IMR-90 (cell line): ENCODE results near the gene STAU1. TPM values are rescaled to one million over a fixed set of nuclear protein-coding genes. Genes with fewer than 3 reads are reported as not detected.
"Not testable (repeated sequence)": the region's sequence is repeated elsewhere in the genome, so short reads cannot be mapped to it uniquely, and the experiment has no call there.

ENCODE experiments used
- ATAC-seq: fragments of 200-7000 bp; cut with Tn5 transposase; 2 replicates; pipeline ENCODE4 v1.9.1; 2020; ENCODE audit warnings: low read depth, mild to moderate bottlenecking, moderate library complexity
- BruUV-seq: library from RNA; stranded (reverse); fragments of 400-500 nt; replicated peaks from 2 replicates; lab custom pipeline; 2021; lab: Mats Ljungman, UMichigan
- CTCF ChIA-PET: fragments of 300-600 bp; formaldehyde crosslinking; extraction: SDS; loops from one replicate; lab custom pipeline; 2021; ENCODE audit warnings: antibody characterized with exemption; lab: Yijun Ruan, JAX
- POLR2A ChIA-PET: fragments of 300-600 bp; sonication (Branson Sonifier 250); formaldehyde crosslinking; loops from one replicate; lab custom pipeline; 2022; ENCODE audit warnings: antibody characterized with exemption; ENCODE audit not compliant: unreplicated experiment; lab: Charles Lee
- DNase-seq: peaks from one replicate; pipeline ENCODE4 v3.0.0; 2013
- H2AFZ ChIP-seq: replicated peaks from 2 replicates; pipeline ENCODE3; 2013; ENCODE audit warnings: low read length, mild to moderate bottlenecking; ENCODE audit not compliant: poor library complexity
- H2AK5ac ChIP-seq: 2 replicates; pipeline ENCODE4 v1.6.1; 2013; ENCODE audit warnings: low read depth, low read length, inconsistent platforms
- H2AK9ac ChIP-seq: replicated peaks from 2 replicates; pipeline ENCODE3; 2013; ENCODE audit warnings: mild to moderate bottlenecking, low read depth, low read length, moderate library complexity; ENCODE audit not compliant: poor library complexity
- H2BK120ac ChIP-seq: 2 replicates; pipeline ENCODE4 v1.6.1; 2013; ENCODE audit warnings: low read depth, low read length, inconsistent platforms
- H2BK15ac ChIP-seq: 3 replicates; pipeline ENCODE4 v1.6.1; 2013; ENCODE audit warnings: low read depth, low read length, inconsistent platforms
- H2BK20ac ChIP-seq: 2 replicates; pipeline ENCODE4 v1.6.1; 2013; ENCODE audit warnings: low read depth, mild to moderate bottlenecking, inconsistent platforms, low read length, moderate library complexity
- H2BK5ac ChIP-seq: 2 replicates; pipeline ENCODE4 v1.6.1; 2013; ENCODE audit warnings: mild to moderate bottlenecking, low read depth, low read length, inconsistent platforms; ENCODE audit not compliant: poor library complexity, severe bottlenecking
- H3K14ac ChIP-seq: replicated peaks from 2 replicates; pipeline ENCODE4 v1.6.1; 2013; ENCODE audit warnings: low read depth, low read length, inconsistent platforms
- H3K18ac ChIP-seq: 2 replicates; pipeline ENCODE4 v1.6.1; 2013; ENCODE audit warnings: low read depth, low read length, control low read depth
- H3K23ac ChIP-seq: 2 replicates; pipeline ENCODE4 v1.6.1; 2013; ENCODE audit warnings: low read depth, low read length, inconsistent platforms
- H3K27ac ChIP-seq: 2 replicates; pipeline ENCODE4 v1.5.1; 2013; ENCODE audit warnings: mild to moderate bottlenecking, control low read depth, low read length; ENCODE audit not compliant: insufficient read depth
- H3K27me3 ChIP-seq: 2 replicates; pipeline ENCODE4 v1.6.1; 2013; ENCODE audit warnings: low read length; ENCODE audit not compliant: control insufficient read depth, insufficient read depth
- H3K36me3 ChIP-seq: 2 replicates; pipeline ENCODE4 v1.6.1; 2013; ENCODE audit warnings: low read length, mixed read lengths; ENCODE audit not compliant: control insufficient read depth, insufficient read depth
- H3K4ac ChIP-seq: 2 replicates; pipeline ENCODE4 v1.6.1; 2013; ENCODE audit warnings: low read depth, low read length, inconsistent platforms
- H3K4me1 ChIP-seq: 2 replicates; pipeline ENCODE4 v1.6.1; 2013; ENCODE audit warnings: low read length, mixed read lengths; ENCODE audit not compliant: control insufficient read depth, insufficient read depth
- H3K4me2 ChIP-seq: 2 replicates; pipeline ENCODE4 v1.6.1; 2013; ENCODE audit warnings: low read depth, mild to moderate bottlenecking, control low read depth, low read length, moderate library complexity
- H3K4me3 ChIP-seq: 2 replicates; pipeline ENCODE4 v1.5.1; 2013; ENCODE audit warnings: low read depth, mild to moderate bottlenecking, control low read depth, low read length, moderate library complexity; ENCODE audit not compliant: insufficient read depth
- H3K56ac ChIP-seq: 2 replicates; pipeline ENCODE4 v1.6.1; 2013; ENCODE audit warnings: low read length, inconsistent platforms; ENCODE audit not compliant: insufficient read depth; ENCODE audit errors: extremely low read depth
- H3K79me1 ChIP-seq, 2 experiments: 2 replicates each; pipeline ENCODE4 v1.6.1; 2013; ENCODE audit warnings: low read length in 2 of 2, inconsistent platforms in 1 of 2, low read depth in 1 of 2
- H3K9ac ChIP-seq: 2 replicates; pipeline ENCODE4 v1.6.1; 2013; ENCODE audit warnings: low read depth, low read length, control low read depth
- H3K9me1 ChIP-seq: 2 replicates; pipeline ENCODE4 v1.6.1; 2013; ENCODE audit warnings: low read length, inconsistent platforms; ENCODE audit not compliant: insufficient read depth
- H3K9me3 ChIP-seq: 2 replicates; pipeline ENCODE4 v1.6.1; 2013; ENCODE audit warnings: low read length; ENCODE audit not compliant: control insufficient read depth, insufficient read depth
- H4K20me1 ChIP-seq: 2 replicates; pipeline ENCODE4 v1.6.1; 2013; ENCODE audit warnings: low read length, inconsistent platforms; ENCODE audit not compliant: insufficient read depth
- H4K5ac ChIP-seq: 2 replicates; pipeline ENCODE4 v1.6.1; 2013; ENCODE audit warnings: mild to moderate bottlenecking, low read depth, low read length, control low read depth
- H4K8ac ChIP-seq, 2 experiments: 2 replicates each; pipeline ENCODE4 v1.6.1; 2013; ENCODE audit warnings: low read depth in 2 of 2, low read length in 2 of 2, control low read depth in 1 of 2, inconsistent platforms in 1 of 2
- H4K91ac ChIP-seq: 2 replicates; pipeline ENCODE4 v1.6.1; 2013; ENCODE audit warnings: low read depth, low read length, inconsistent platforms; ENCODE audit not compliant: insufficient read depth
- CHD1 ChIP-seq: IDR thresholded peaks from 2 replicates; pipeline ENCODE4 v1.6.1; 2012; ENCODE audit warnings: low read depth, low read length, improper control_type of control experiment
- MXI1 ChIP-seq: IDR thresholded peaks from 2 replicates; pipeline ENCODE4 v1.6.1; 2012; ENCODE audit warnings: low read depth, mild to moderate bottlenecking, low read length, moderate library complexity, borderline replicate concordance
- POLR2A ChIP-seq: IDR thresholded peaks from 2 replicates; pipeline ENCODE4 v1.6.1; 2012; ENCODE audit warnings: mild to moderate bottlenecking, low read depth, low read length
- WGBS, 2 experiments: methylation state at CpG; one replicate each; pipeline versions ENCODE4 v1.1.5 to v1.1.7; 2013; ENCODE audit warnings: missing lambda C conversion rate in 2 of 2; ENCODE audit not compliant: insufficient read length in 1 of 2; ENCODE audit errors: extremely low coverage in 2 of 2; 5-methylcytosine and 5-hydroxymethylcytosine counted together
- dilution Hi-C: fragments of 300-500 bp; cut with HindIII; formaldehyde crosslinking; loops from one replicate; pipeline ENCODE4 v1.14.3; 2018; ENCODE audit warnings: low sequenced_read_pairs; ENCODE audit not compliant: unreplicated experiment
- in situ Hi-C: fragments of 300-500 bp; cut with MboI; formaldehyde crosslinking; loops from 3 replicates; pipeline ENCODE4 v1.14.3; 2019; ENCODE audit warnings: low sequenced_read_pairs, inconsistent platforms, mixed read lengths
- intact Hi-C: fragments of 100-400 bp; cut with micrococcal nuclease; formaldehyde crosslinking; loops from 2 replicates; pipeline ENCODE4 v1.10.0; 2022
- polyA plus RNA-seq, 3 experiments: library from polyadenylated mRNA; depleted of rRNA; stranded (reverse); fragments of >200 nt; gene quantifications; 2 replicates each; pipeline ENCODE4 v1.2.3, GENCODE V29; 2012; ENCODE audit warnings: low replicate concordance in 1 of 3
- total RNA-seq: library from RNA; depleted of rRNA; stranded (reverse); fragments of >200 nt; gene quantifications from 2 replicates; pipeline ENCODE4 v1.2.3, GENCODE V29; 2012
- TF ChIP-seq, protein P1 (sequence below): conservative IDR thresholded peaks from 2 replicates; pipeline ENCODE4 v1.5.1; 2012; ENCODE audit warnings: mild to moderate bottlenecking, low read depth, low read length, improper control_type of control experiment
- TF ChIP-seq, protein P2 (sequence below): fragments of 150-350 bp; IDR thresholded peaks from 2 replicates; pipeline ENCODE4 v1.6.1; 2017; ENCODE audit warnings: mild to moderate bottlenecking, antibody characterized with exemption, low read length, low read depth

The STAU1 gene
- total and polyA plus RNA-seq, 2 of the 4 experiments (the other 2 are of a cell fraction), result 35.3 to 50.3 TPM

- TF ChIP-seq, protein P1, sequence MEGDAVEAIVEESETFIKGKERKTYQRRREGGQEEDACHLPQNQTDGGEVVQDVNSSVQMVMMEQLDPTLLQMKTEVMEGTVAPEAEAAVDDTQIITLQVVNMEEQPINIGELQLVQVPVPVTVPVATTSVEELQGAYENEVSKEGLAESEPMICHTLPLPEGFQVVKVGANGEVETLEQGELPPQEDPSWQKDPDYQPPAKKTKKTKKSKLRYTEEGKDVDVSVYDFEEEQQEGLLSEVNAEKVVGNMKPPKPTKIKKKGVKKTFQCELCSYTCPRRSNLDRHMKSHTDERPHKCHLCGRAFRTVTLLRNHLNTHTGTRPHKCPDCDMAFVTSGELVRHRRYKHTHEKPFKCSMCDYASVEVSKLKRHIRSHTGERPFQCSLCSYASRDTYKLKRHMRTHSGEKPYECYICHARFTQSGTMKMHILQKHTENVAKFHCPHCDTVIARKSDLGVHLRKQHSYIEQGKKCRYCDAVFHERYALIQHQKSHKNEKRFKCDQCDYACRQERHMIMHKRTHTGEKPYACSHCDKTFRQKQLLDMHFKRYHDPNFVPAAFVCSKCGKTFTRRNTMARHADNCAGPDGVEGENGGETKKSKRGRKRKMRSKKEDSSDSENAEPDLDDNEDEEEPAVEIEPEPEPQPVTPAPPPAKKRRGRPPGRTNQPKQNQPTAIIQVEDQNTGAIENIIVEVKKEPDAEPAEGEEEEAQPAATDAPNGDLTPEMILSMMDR, result no peak
- TF ChIP-seq MXI1 (no peak), CHD1 (no peak), POLR2A (no peak)
- TF ChIP-seq, protein P2, sequence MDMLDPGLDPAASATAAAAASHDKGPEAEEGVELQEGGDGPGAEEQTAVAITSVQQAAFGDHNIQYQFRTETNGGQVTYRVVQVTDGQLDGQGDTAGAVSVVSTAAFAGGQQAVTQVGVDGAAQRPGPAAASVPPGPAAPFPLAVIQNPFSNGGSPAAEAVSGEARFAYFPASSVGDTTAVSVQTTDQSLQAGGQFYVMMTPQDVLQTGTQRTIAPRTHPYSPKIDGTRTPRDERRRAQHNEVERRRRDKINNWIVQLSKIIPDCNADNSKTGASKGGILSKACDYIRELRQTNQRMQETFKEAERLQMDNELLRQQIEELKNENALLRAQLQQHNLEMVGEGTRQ, result no peak
Measured at GRCh38 chr20:49106328-49106727, 81.8 kb downstream of the STAU1 start (continued).

GRCh38 chr20:49104979-49105547, 83.1 kb downstream of the STAU1 start:
- H3K27ac ChIP-seq, H2AFZ ChIP-seq, H3K9me3 ChIP-seq, H3K14ac ChIP-seq, H4K5ac ChIP-seq, H2AK9ac ChIP-seq, BruUV-seq, H3K23ac ChIP-seq, H3K4me1 ChIP-seq, H2BK20ac ChIP-seq, CTCF ChIA-PET, H3K56ac ChIP-seq, H4K20me1 ChIP-seq, intact Hi-C loops, in situ Hi-C loops, H3K4me2 ChIP-seq, dilution Hi-C loops, H2BK120ac ChIP-seq, H2BK5ac ChIP-seq, H2BK15ac ChIP-seq, H3K9me1 ChIP-seq, H3K4ac ChIP-seq, H3K9ac ChIP-seq, H3K4me3 ChIP-seq, H4K91ac ChIP-seq, H3K27me3 ChIP-seq, DNase-seq, POLR2A ChIA-PET, H3K18ac ChIP-seq, H2AK5ac ChIP-seq, ATAC-seq, H4K8ac ChIP-seq: not testable (repeated sequence)
- H3K36me3 ChIP-seq, result peaks cover 26% of the 10 kb centered on the region
- 91% methylated on average over 8 of the region's 11 CpGs; no CpG with 5 or more reads in 1 of the 2 experiments for WGBS, 2 experiments
- H3K79me1 ChIP-seq, result peaks cover 8 to 26% of the 10 kb centered on the region in 2 experiments; a peak in 3 of 4 replicates
